GM21619 (cell line): Measurements from ENCODE around the gene BIN2.
"Not testable (repeated sequence)": the region's sequence is repeated elsewhere in the genome, so short reads cannot be mapped to it uniquely, and the experiment has no call there.

Experiments
- ATAC-seq: cut with Tn5 transposase; IDR thresholded peaks from one replicate; pipeline ENCODE4 v1.9.1; 2021; ENCODE audit not compliant: unreplicated experiment

Gene BIN2

GRCh38 chr12:51346581-51346980, 22.6 kb upstream of the BIN2 start, which contains the start of gene CELA1:
Gene CELA1, minus strand, starts transcription at chr12:51346679. Its CDS starts 41 bp downstream, at chr12:51346638.
- ATAC-seq, result no peak

- no peak for ATAC-seq
Observed at GRCh38 chr12:51345681-51346080, 21.7 kb upstream of the BIN2 start.

- ATAC-seq, result no peak
Observed at GRCh38 chr12:51343201-51343600, 19.2 kb upstream of the BIN2 start.

GRCh38 chr12:51342416-51342815, 18.4 kb upstream of the BIN2 start:
- no peak for ATAC-seq

GRCh38 chr12:51341251-51342007, 17.5 kb upstream of the BIN2 start:
- ATAC-seq, result no peak

GRCh38 chr12:51339750-51340149, 15.8 kb upstream of the BIN2 start:
- no peak for ATAC-seq

GRCh38 chr12:51337336-51337735, 13.4 kb upstream of the BIN2 start:
- not testable (repeated sequence) for ATAC-seq

GRCh38 chr12:51335931-51336330, 12.0 kb upstream of the BIN2 start:
- ATAC-seq, result no peak

GRCh38 chr12:51334764-51335163, 10.8 kb upstream of the BIN2 start:
- no peak for ATAC-seq

- no peak for ATAC-seq
Observed at GRCh38 chr12:51333536-51333935, 9.6 kb upstream of the BIN2 start.

- ATAC-seq, result no peak
Observed at GRCh38 chr12:51330186-51330585, 6.2 kb upstream of the BIN2 start.

GRCh38 chr12:51329742-51330141, 5.8 kb upstream of the BIN2 start:
- no peak for ATAC-seq

- ATAC-seq, result no peak
Observed at GRCh38 chr12:51328587-51328986, 4.6 kb upstream of the BIN2 start.

GRCh38 chr12:51326698-51327439, 2.9 kb upstream of the BIN2 start:
- ATAC-seq, result no peak

GRCh38 chr12:51324953-51325352, 979 bp upstream of the BIN2 start:
- ATAC-seq, result no peak

- peak; percentile 28 for ATAC-seq
Observed at GRCh38 chr12:51323317-51323960, 535 bp downstream of the BIN2 start.

GRCh38 chr12:51322452-51322851, 1.5 kb downstream of the BIN2 start:
- no peak for ATAC-seq

GRCh38 chr12:51321882-51322281, 2.1 kb downstream of the BIN2 start:
- no peak for ATAC-seq

- ATAC-seq, result no peak
Observed at GRCh38 chr12:51320695-51321320, 3.2 kb downstream of the BIN2 start.

GRCh38 chr12:51320311-51320694, 3.7 kb downstream of the BIN2 start:
- no peak for ATAC-seq

- no peak for ATAC-seq
Observed at GRCh38 chr12:51318846-51319599, 5.0 kb downstream of the BIN2 start.
